ENCODE measurements around the gene FOXA1. TPM values are rescaled to one million over a fixed set of nuclear protein-coding genes. Genes with fewer than 3 reads are reported as not detected.
"Not testable (repeated sequence)": the region's sequence is repeated elsewhere in the genome, so short reads cannot be mapped to it uniquely, and the experiment has no call there.

Gene FOXA1
- total RNA-seq, 1 donor from 2014 or later, result not detected

- intact Hi-C loops (cut with micrococcal nuclease), result no loop called here
Measured at GRCh38 chr14:37563189-37563588, 31.9 kb downstream of the FOXA1 start.

GRCh38 chr14:37559386-37559785, 35.7 kb downstream of the FOXA1 start:
- intact Hi-C loops (cut with micrococcal nuclease), result no loop called here

- intact Hi-C loops (cut with micrococcal nuclease), result no loop called here
Measured at GRCh38 chr14:37558740-37559139, 36.3 kb downstream of the FOXA1 start.

- intact Hi-C loops (cut with micrococcal nuclease), result not testable (repeated sequence)
Measured at GRCh38 chr14:37555596-37555995, 39.5 kb downstream of the FOXA1 start.

- intact Hi-C loops (cut with micrococcal nuclease), result no loop called here
Measured at GRCh38 chr14:37553935-37554550, 41.0 kb downstream of the FOXA1 start.

GRCh38 chr14:37551119-37551518, 43.9 kb downstream of the FOXA1 start:
- intact Hi-C loops (cut with micrococcal nuclease), result no loop called here

- intact Hi-C loops (cut with micrococcal nuclease), result no loop called here
Measured at GRCh38 chr14:37550511-37550910, 44.5 kb downstream of the FOXA1 start.

GRCh38 chr14:37546621-37547447, 48.2 kb downstream of the FOXA1 start:
- intact Hi-C loops (cut with micrococcal nuclease), result no loop called here

- intact Hi-C loops (cut with micrococcal nuclease), result no loop called here
Measured at GRCh38 chr14:37545174-37545573, 49.9 kb downstream of the FOXA1 start.

GRCh38 chr14:37544407-37544806, 50.6 kb downstream of the FOXA1 start:
- intact Hi-C loops (cut with micrococcal nuclease), result no loop called here

GRCh38 chr14:37539992-37540391, 55.1 kb downstream of the FOXA1 start:
- intact Hi-C loops (cut with micrococcal nuclease), result no loop called here

Other genes with a start within 250 kb of the FOXA1 start
- not detected in 2 replicates for gene TTC6, start 380 bp upstream of the FOXA1 start, total RNA-seq